Measurements from ENCODE around the gene POU2AF3.

GRCh38 chr11:111339758-111340388 lies 41.5 kb downstream of the POU2AF3 start:
- TF ChIP-seq EZH2 (IDR thresholded peaks at IDR 0.05; ENCODE audit: borderline replicate concordance, insufficient read depth, low read depth, low read length, poor library complexity, severe bottlenecking) (no peak), CTCF (IDR thresholded peaks at IDR 0.05) (no peak)
